Calu3 (cell line): Measurements from ENCODE around the gene CBL. TPM values are rescaled to one million over a fixed set of nuclear protein-coding genes. Genes with fewer than 3 reads are reported as not detected.

Source experiments
- BruUV-seq: library from RNA; stranded (reverse); fragments of 400-500 nt; replicated peaks from 2 replicates; lab custom pipeline; 2021; lab: Mats Ljungman, UMichigan
- CTCF ChIA-PET: fragments of 300-600 bp; sonication (Branson Sonifier 250); formaldehyde crosslinking; loops from one replicate; lab custom pipeline; 2022; ENCODE audit warnings: antibody characterized with exemption; lab: Charles Lee
- DNase-seq: peaks from one replicate; pipeline ENCODE4 v3.0.0; 2022
- H3K27ac Mint-ChIP-seq: one replicate; pipeline ENCODE4 v1.8.0; 2022; ENCODE audit warnings: mixed read lengths; ENCODE audit not compliant: unreplicated experiment
- H3K27me3 Mint-ChIP-seq: one replicate; pipeline ENCODE4 v1.8.0; 2022; ENCODE audit warnings: mixed read lengths; ENCODE audit not compliant: unreplicated experiment
- H3K36me3 Mint-ChIP-seq: one replicate; pipeline ENCODE4 v1.8.0; 2022; ENCODE audit warnings: mild to moderate bottlenecking, moderate library complexity, mixed read lengths; ENCODE audit not compliant: insufficient read depth, unreplicated experiment
- H3K4me1 Mint-ChIP-seq: one replicate; pipeline ENCODE4 v1.8.0; 2022; ENCODE audit warnings: mild to moderate bottlenecking, low read depth, mixed read lengths; ENCODE audit not compliant: unreplicated experiment
- H3K4me3 Mint-ChIP-seq: one replicate; pipeline ENCODE4 v1.8.0; 2022; ENCODE audit warnings: mild to moderate bottlenecking, low read depth, moderate library complexity, mixed read lengths; ENCODE audit not compliant: unreplicated experiment
- H3K9me3 Mint-ChIP-seq: one replicate; pipeline ENCODE4 v1.8.0; 2022; ENCODE audit warnings: low read depth, mixed read lengths; ENCODE audit not compliant: unreplicated experiment
- intact Hi-C: fragments of 100-400 bp; cut with micrococcal nuclease; formaldehyde crosslinking; loops from one replicate; pipeline ENCODE4 v1.10.0; 2022; ENCODE audit not compliant: unreplicated experiment
- total RNA-seq: library from RNA; stranded (reverse); gene quantifications from 2 replicates; pipeline ENCODE4 v1.2.3, GENCODE V29; 2022
- TF ChIP-seq, protein P1 (sequence below): fragments of 200-600 bp; IDR thresholded peaks from one replicate; pipeline ENCODE4 v1.8.0; 2022; ENCODE audit warnings: antibody characterized with exemption; ENCODE audit not compliant: unreplicated experiment

The CBL gene
- total RNA-seq, 1 experiment from 2014 or later = 15.9 TPM

DNA sequence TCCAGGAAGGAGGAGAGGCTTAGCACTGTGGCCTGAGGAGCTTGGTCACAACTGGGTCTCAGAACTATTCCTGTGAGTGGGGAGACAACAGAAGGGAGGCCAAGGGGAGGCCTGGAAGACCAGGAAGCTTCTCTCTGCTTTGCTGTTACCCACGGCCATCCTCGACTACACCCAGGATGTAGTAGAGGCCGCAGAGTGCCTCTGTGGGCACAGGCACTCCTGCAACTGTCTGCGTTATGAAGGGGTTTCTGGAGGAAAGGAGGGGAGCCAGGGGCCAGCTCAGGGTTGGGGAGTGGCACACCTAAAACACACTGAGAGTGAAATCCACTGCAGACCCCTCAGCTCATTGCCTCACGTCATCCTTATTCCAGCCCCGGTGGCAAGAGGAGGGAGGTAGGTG lies 144.2 kb downstream of the CBL start:
- no peaks in the 10 kb centered on the region for H3K9me3 Mint-ChIP-seq
- CTCF ChIA-PET = no interaction called here
- peaks cover 8% of the 10 kb centered on the region for H3K4me1 Mint-ChIP-seq
- DNase-seq = no peak
- intact Hi-C loops = no loop called here
- no peaks in the 10 kb centered on the region for H3K36me3 Mint-ChIP-seq
- H3K4me3 Mint-ChIP-seq = no peak overlapping the region
- no peak overlapping the region for H3K27ac Mint-ChIP-seq
- BruUV-seq = no TSS peak
- H3K27me3 Mint-ChIP-seq = peaks cover 65% of the 10 kb centered on the region
- TF ChIP-seq, protein P1, sequence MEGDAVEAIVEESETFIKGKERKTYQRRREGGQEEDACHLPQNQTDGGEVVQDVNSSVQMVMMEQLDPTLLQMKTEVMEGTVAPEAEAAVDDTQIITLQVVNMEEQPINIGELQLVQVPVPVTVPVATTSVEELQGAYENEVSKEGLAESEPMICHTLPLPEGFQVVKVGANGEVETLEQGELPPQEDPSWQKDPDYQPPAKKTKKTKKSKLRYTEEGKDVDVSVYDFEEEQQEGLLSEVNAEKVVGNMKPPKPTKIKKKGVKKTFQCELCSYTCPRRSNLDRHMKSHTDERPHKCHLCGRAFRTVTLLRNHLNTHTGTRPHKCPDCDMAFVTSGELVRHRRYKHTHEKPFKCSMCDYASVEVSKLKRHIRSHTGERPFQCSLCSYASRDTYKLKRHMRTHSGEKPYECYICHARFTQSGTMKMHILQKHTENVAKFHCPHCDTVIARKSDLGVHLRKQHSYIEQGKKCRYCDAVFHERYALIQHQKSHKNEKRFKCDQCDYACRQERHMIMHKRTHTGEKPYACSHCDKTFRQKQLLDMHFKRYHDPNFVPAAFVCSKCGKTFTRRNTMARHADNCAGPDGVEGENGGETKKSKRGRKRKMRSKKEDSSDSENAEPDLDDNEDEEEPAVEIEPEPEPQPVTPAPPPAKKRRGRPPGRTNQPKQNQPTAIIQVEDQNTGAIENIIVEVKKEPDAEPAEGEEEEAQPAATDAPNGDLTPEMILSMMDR = no peak

DNA sequence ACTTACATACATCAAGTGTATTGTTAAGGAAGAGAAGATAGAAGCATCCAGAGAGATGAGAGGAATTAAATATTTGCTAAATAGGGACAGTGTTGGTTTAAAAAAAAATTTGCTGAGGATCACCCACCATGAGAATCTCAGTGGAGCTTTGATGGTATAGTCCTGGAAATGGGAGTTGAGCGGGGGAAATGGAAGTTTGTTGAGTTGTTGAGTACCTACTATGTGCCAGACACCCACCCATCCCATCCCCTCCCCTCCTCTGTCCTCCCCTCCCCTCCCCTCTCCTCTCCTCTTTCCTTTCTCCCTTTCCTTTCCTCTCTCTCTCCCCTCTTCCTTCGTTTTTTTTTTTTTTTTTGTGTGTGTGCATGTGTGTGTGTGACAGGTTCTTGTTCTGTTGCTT lies 145.1 kb downstream of the CBL start:
- Mint-ChIP-seq H3K36me3 (no peaks in the 10 kb centered on the region), H3K4me3 (no peak overlapping the region), H3K9me3 (no peaks in the 10 kb centered on the region), H3K27ac (no peak overlapping the region), H3K4me1 (peaks cover 8% of the 10 kb centered on the region), H3K27me3 (peaks cover 56% of the 10 kb centered on the region)
- CTCF ChIA-PET = no interaction called here
- DNase-seq = no peak
- intact Hi-C loops = no loop called here
- TF ChIP-seq, protein P1 = no peak
- BruUV-seq = no TSS peak

DNA sequence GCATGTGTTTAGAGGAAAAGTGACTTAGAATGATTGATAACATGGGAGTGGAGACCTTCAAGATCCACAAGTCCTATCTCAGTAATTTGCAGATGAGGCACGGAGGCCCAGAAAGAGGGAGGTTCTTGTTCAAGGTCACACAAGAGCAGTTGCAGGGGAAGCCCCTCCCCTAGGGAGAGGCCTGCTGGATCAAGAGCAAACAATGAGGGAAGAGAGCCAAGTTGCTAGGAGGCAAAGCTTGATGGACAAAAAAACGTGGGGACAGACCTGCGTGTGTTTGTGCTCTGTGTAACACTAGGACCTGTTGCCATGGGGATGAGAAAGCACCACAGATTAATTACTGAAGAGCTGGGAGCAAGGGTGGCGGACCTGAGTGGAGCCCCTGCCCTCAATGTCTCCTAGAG lies 146.7 kb downstream of the CBL start:
- CTCF ChIA-PET = interaction anchor here (0.6 to 1.1 kb wide), 3 partner anchors 15 to 268 kb away, joined by 3 to 4 read pairs (median 3); no protein-coding TSS in a partner anchor
- Mint-ChIP-seq H3K4me3 (no peak overlapping the region), H3K27ac (no peak overlapping the region), H3K4me1 (peaks cover 8% of the 10 kb centered on the region), H3K36me3 (no peaks in the 10 kb centered on the region), H3K9me3 (no peaks in the 10 kb centered on the region), H3K27me3 (peaks cover 39% of the 10 kb centered on the region)
- TF ChIP-seq, protein P1 = no peak
- intact Hi-C loops = no loop called here
- DNase-seq = no peak
- no TSS peak for BruUV-seq

DNA sequence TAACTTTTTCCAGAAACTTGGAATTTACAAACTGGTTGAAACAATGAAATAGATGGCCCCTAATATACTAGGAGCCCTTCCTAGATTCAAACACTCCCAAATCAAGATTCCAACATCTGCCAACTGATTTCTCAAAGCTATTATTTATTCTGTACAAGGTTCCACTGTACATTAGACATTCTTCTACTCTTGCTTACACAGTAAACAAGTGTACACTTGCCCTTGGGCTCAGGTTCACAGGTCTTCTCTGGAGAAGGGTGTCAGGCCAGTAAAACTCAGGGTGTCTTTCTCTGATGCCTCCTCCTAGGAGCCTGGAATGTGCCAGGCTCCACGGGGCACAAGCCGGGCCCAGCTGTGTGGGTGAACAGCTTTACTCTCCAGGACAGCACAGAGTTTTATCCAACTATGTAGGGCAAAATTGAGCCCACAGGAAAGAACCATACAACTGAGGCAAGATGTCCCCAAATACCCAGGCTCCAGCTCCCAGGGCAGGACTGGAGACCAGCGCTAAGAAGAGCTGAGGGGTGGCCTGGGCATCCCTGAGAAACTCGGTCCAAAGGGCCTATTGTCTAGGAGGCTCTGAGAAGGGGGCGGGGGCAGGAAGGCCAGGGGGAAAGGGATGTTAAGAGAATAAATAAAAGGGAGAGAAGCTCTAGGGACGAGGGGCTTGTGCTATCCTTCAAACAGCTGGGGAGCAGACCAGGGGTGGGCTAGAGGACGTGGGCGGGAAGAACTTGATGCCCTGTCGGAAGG lies 149.1 kb downstream of the CBL start:
- no peak for DNase-seq
- no peaks in the 10 kb centered on the region for H3K36me3 Mint-ChIP-seq
- TF ChIP-seq, protein P1 = no peak
- no peak overlapping the region for H3K4me3 Mint-ChIP-seq
- CTCF ChIA-PET = interaction anchor here (1.0 kb wide), 1 partner anchor 26 kb away, joined by 3 read pairs; the partner anchor contains the start of gene USP2
- H3K27ac Mint-ChIP-seq = no peak overlapping the region
- peaks cover 8% of the 10 kb centered on the region for H3K4me1 Mint-ChIP-seq
- intact Hi-C loops = no loop called here
- BruUV-seq = no TSS peak
- peaks cover 31% of the 10 kb centered on the region for H3K27me3 Mint-ChIP-seq
- no peaks in the 10 kb centered on the region for H3K9me3 Mint-ChIP-seq
